ENCODE measurements around the gene IFITM10. TPM values are rescaled to one million over a fixed set of nuclear protein-coding genes. Genes with fewer than 3 reads are reported as not detected.
A peak's percentile ranks its signal among the peaks of the same experiment; 100 is the strongest.

The IFITM10 gene
- total RNA-seq, 4 donors from 2014 or later = 0.88 to 6.3 (median 2.4) TPM

- peaks cover 39 to 67% (median 43%) of the 10 kb centered on the region in 3 donors for H3K4me1 ChIP-seq
- WGBS, 2 donors = 12 to 25% methylated on average over 3 to 6 of the region's 16 CpGs
- intact Hi-C loops (cut with DNase I) = loop anchor here (5.0 kb wide), 1 partner anchor 70 kb away; the partner anchor contains the start of gene SYT8
Measured at GRCh38 chr11:1762537-1763302, 12.3 kb upstream of the IFITM10 start.

GRCh38 chr11:1761857-1762536, 11.6 kb upstream of the IFITM10 start:
- Histone ChIP-seq H3K9me3 (no peaks in the 10 kb centered on the region), H3K4me3 (peak overlapping the region; percentile 63 to 99 (median 87)), H3K27me3 (no peaks in the 10 kb centered on the region), H3K4me1 (peaks cover 46 to 74% (median 49%) of the 10 kb centered on the region in 3 donors), H3K36me3 (peaks cover 10 to 49% (median 32%) of the 10 kb centered on the region in 3 donors), H3K27ac (peak overlapping the region; percentile 87 to 96 (median 94))
- 72 to 83% methylated on average over 5 of the region's 12 CpGs for WGBS, 2 donors
- no peak for DNase-seq
- intact Hi-C loops (cut with DNase I) = loop anchor here (5.0 kb wide), 1 partner anchor 70 kb away; the partner anchor contains the start of gene SYT8
- TF ChIP-seq POLR2A (IDR thresholded peaks at IDR 0.05) (no peak), CTCF (IDR thresholded peaks at IDR 0.05) (no peak)

More at GRCh38 chr11:1762537-1763302, 12.3 kb upstream of the IFITM10 start:
- peak overlapping the region; percentile 87 to 96 (median 94) for H3K27ac ChIP-seq
- H3K9me3 ChIP-seq = no peaks in the 10 kb centered on the region
- peak in 3 of 4 donors; percentile 28 to 79 (median 76) for TF ChIP-seq POLR2A (IDR thresholded peaks at IDR 0.05)
- no peak for TF ChIP-seq CTCF (IDR thresholded peaks at IDR 0.05)
- no peak for DNase-seq
- peaks cover 7 to 42% (median 25%) of the 10 kb centered on the region in 3 donors for H3K36me3 ChIP-seq
- peak overlapping the region; percentile 63 to 99 (median 87) for H3K4me3 ChIP-seq
- no peaks in the 10 kb centered on the region for H3K27me3 ChIP-seq

DNA sequence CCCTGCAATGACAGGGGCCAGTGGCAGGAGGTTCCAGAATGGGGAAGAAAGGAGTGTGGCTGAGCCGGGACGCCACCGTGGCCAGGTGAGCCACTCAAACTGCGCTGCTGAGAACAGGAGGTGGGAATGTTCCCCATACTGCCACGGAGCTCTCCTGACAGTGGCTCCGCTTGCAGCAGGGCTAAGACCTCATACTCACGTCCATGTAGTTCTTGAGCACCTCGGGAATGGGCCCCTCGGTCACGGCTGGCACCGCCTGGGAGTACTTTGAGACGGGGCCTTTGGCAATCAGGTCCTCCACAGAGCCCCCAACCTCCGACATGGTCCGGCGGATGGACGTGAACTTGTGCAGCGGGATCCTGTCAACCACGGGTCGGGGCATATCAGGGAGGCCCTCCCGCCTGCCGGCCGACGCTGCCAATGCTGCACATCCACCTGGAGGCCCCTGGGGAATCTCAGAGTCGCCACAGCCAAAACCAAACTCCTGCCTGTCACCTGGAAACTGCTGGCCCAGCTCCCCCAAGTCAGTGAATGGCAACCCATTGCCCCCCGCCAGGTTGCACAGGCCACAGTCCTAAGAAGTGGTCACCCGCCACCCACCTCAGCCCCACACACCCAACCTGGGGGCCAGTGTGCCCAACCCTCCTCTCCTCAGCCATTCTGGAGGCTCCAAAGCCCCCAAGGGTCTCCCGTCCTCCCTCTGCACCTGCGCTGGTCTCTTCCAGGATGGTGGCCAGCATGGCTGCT, 10.9 kb upstream of the IFITM10 start:
- H3K9me3 ChIP-seq = no peaks in the 10 kb centered on the region
- WGBS, 2 donors = 84 to 95% methylated on average over 7 to 19 of the region's 28 CpGs
- H3K27ac ChIP-seq = peak overlapping the region; percentile 87 to 96 (median 94)
- peaks cover 17 to 57% (median 39%) of the 10 kb centered on the region in 3 donors for H3K36me3 ChIP-seq
- DNase-seq = no peak
- no peaks in the 10 kb centered on the region for H3K27me3 ChIP-seq
- peak overlapping the region in 3 of 4 donors; percentile 87 to 99 (median 87) for H3K4me3 ChIP-seq
- peaks cover 52 to 82% (median 53%) of the 10 kb centered on the region in 3 donors for H3K4me1 ChIP-seq
- intact Hi-C loops (cut with DNase I) = loop anchor here (5.0 kb wide), 1 partner anchor 71 kb away; the partner anchor contains the start of gene SYT8
- no peak for TF ChIP-seq POLR2A (IDR thresholded peaks at IDR 0.05)
- no peak for TF ChIP-seq CTCF (IDR thresholded peaks at IDR 0.05)

DNA sequence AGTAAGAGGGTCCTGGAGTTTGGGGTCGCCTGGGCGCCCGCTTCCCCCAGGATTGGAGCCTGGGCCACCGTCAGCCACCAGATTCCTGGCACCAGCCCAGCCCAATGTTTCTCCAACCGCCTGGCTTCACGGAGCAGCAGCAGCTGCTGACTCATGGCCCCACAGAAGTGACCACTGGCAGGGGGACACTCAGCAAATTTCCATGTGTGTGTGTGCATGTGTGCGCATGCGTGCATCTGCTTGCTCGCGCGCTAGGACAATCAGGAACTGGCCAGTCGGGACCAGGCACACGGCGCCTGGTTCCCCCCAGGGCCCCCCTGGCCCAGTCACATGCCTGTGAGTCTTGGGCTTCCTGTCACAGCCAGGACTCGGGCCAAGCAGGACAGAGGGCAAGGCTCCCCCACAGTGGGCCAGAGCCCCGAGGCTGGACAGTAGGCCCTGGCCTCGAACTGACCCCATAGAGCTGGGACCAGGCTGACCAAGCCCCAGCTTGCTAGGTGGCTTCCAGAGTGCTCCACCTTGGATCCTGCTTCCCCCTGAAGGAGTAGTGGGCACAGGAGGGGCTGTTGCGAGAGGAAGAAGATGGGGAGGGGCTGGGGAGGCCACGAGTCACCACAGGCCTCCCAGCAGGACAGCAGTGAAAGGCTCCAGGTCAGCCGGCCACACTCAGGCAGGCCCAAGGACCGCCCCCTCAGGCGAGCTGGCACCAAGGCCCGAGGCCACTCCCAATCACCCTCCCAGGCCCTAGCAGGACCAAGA, 10.1 kb upstream of the IFITM10 start:
- DNase-seq = no peak
- intact Hi-C loops (cut with DNase I) = loop anchor here (5.0 kb wide), 1 partner anchor 72 kb away; the partner anchor contains the start of gene SYT8
- H3K4me1 ChIP-seq = peaks cover 57 to 89% (median 59%) of the 10 kb centered on the region in 3 donors

More for the DNA sequence above, 10.1 kb upstream of the IFITM10 start:
- no peaks in the 10 kb centered on the region for H3K9me3 ChIP-seq
- H3K4me3 ChIP-seq = peak overlapping the region in 1 of 4 donors; percentile 99
- no peaks in the 10 kb centered on the region for H3K27me3 ChIP-seq
- H3K36me3 ChIP-seq = peaks cover 20 to 64% (median 47%) of the 10 kb centered on the region in 3 donors
- H3K27ac ChIP-seq = peak overlapping the region; percentile 87 to 96 (median 94)
- 53 to 69% methylated on average over 3 to 4 of the region's 23 CpGs for WGBS, 2 donors
- TF ChIP-seq POLR2A (IDR thresholded peaks at IDR 0.05) (peak in 1 of 4 donors; percentile 51), CTCF (IDR thresholded peaks at IDR 0.05) (no peak)
